Fibroblast of lung (primary cell): ENCODE data around the gene TAT. TPM values are rescaled to one million over a fixed set of nuclear protein-coding genes. Genes with fewer than 3 reads are reported as not detected.

Experiments used
- DNase-seq, 2 donors: peaks; one replicate each; pipeline versions ENCODE4 v3.0.0 to v3.0.0-alpha.2; 2010; ENCODE audit warnings: low read depth in 2 of 2
- H2AFZ ChIP-seq: 2 replicates; pipeline ENCODE4 v1.5.1; 2012; ENCODE audit warnings: low read length, control low read depth, inconsistent platforms
- H3K27ac ChIP-seq: 2 replicates; pipeline ENCODE4 v1.5.1; 2011; ENCODE audit warnings: low read length, control low read depth; ENCODE audit not compliant: insufficient read depth
- H3K27me3 ChIP-seq: 2 replicates; pipeline ENCODE4 v1.5.1; 2011; ENCODE audit warnings: mild to moderate bottlenecking, low read length; ENCODE audit not compliant: control insufficient read depth, insufficient read depth
- H3K36me3 ChIP-seq: 2 replicates; pipeline ENCODE4 v1.5.1; 2011; ENCODE audit warnings: low read length; ENCODE audit not compliant: control insufficient read depth, insufficient read depth
- H3K4me1 ChIP-seq: 2 replicates; pipeline ENCODE4 v1.5.1; 2011; ENCODE audit warnings: low read length; ENCODE audit not compliant: control insufficient read depth, insufficient read depth; ENCODE audit errors: extremely low read depth
- H3K4me2 ChIP-seq: 2 replicates; pipeline ENCODE4 v1.5.1; 2011; ENCODE audit warnings: low read length, control low read depth; ENCODE audit not compliant: insufficient read depth; ENCODE audit errors: extremely low read depth
- H3K4me3 ChIP-seq, 4 experiments: fragments of 200-600 bp in 1 of 4; sonication (generic) in 1 of 4; replicated peaks in 1 of 4; 2 replicates each; pipeline ENCODE4 v1.5.1; 2011 to 2016; ENCODE audit warnings: low read length in 4 of 4, low read depth in 3 of 4, mild to moderate bottlenecking in 3 of 4, control low read depth in 2 of 4, inconsistent platforms in 1 of 4, mixed read lengths in 1 of 4; ENCODE audit not compliant: insufficient read depth in 1 of 4; ENCODE audit errors: control extremely low read depth in 1 of 4
- H3K79me2 ChIP-seq: 2 replicates; pipeline ENCODE4 v1.5.1; 2012; ENCODE audit warnings: mild to moderate bottlenecking, low read length, inconsistent platforms; ENCODE audit not compliant: control insufficient read depth, insufficient read depth
- H3K9ac ChIP-seq: 2 replicates; pipeline ENCODE4 v1.5.1; 2011; ENCODE audit warnings: mild to moderate bottlenecking, low read length, control low read depth; ENCODE audit not compliant: insufficient read depth
- H3K9me3 ChIP-seq: 2 replicates; pipeline ENCODE4 v1.5.1; 2012; ENCODE audit warnings: low read depth, low read length; ENCODE audit not compliant: control insufficient read depth, insufficient read depth
- H4K20me1 ChIP-seq: 2 replicates; pipeline ENCODE4 v1.5.1; 2011; ENCODE audit warnings: low read length; ENCODE audit not compliant: control insufficient read depth, insufficient read depth; ENCODE audit errors: extremely low read depth
- CTCF ChIP-seq, 2 donors: IDR thresholded peaks in 1 of 2; conservative IDR thresholded peaks in 1 of 2; 1 replicate in 1 of 2; 2 replicates in 1 of 2; pipeline ENCODE4 v1.5.1; 2011 to 2012; ENCODE audit warnings: low read length in 2 of 2, control low read depth in 1 of 2, inconsistent platforms in 1 of 2, low read depth in 1 of 2, mild to moderate bottlenecking in 1 of 2
- EZH2 ChIP-seq: IDR thresholded peaks from 2 replicates; pipeline ENCODE4 v1.5.1; 2012; ENCODE audit warnings: low read length, control low read depth, mild to moderate bottlenecking; ENCODE audit errors: missing control alignments
- polyA plus RNA-seq, 2 donors: library from polyadenylated mRNA; depleted of rRNA in 1 of 2; stranded (reverse) in 1 of 2; unstranded in 1 of 2; fragments of >200 nt; gene quantifications; 2 replicates each; pipeline ENCODE4 v1.2.1, GENCODE V29; 2011 to 2012; ENCODE audit warnings: missing spikeins in 1 of 2
- total RNA-seq: library from RNA; depleted of rRNA; stranded (reverse); fragments of >200 nt; gene quantifications from 2 replicates; pipeline ENCODE4 v1.2.1, GENCODE V29; 2014

The TAT gene
- total and polyA plus RNA-seq, 2 donors (not counting 1 experiment from before 2014, with no cell fraction given), result not detected

- no peak overlapping the region for H3K27ac ChIP-seq
- H3K4me2 ChIP-seq, result no peak overlapping the region
- no peaks in the 10 kb centered on the region for H3K4me1 ChIP-seq
- no peaks in the 10 kb centered on the region for H3K36me3 ChIP-seq
- TF ChIP-seq EZH2, result no peak
- TF ChIP-seq CTCF (conservative IDR thresholded peaks at IDR 0.05 in 1 of 2, IDR thresholded peaks at IDR 0.05 in 1 of 2; ENCODE audit: low read depth in 1 of 2, low read length in 2 of 2), result peak; percentile 41 to 61
- no peaks in the 10 kb centered on the region for H3K79me2 ChIP-seq
- no peak overlapping the region for H3K4me3 ChIP-seq
- no peak overlapping the region for H2AFZ ChIP-seq
- no peaks in the 10 kb centered on the region for H4K20me1 ChIP-seq
- no peaks in the 10 kb centered on the region for H3K9me3 ChIP-seq
- H3K27me3 ChIP-seq, result no peaks in the 10 kb centered on the region
- DNase-seq, result peak; percentile 24 to 25
- no peak overlapping the region for H3K9ac ChIP-seq
Measured at GRCh38 chr16:71537643-71538042, 39.2 kb downstream of the TAT start.

GRCh38 chr16:71536752-71537499, 40.0 kb downstream of the TAT start:
- H3K9ac ChIP-seq, result no peak overlapping the region
- H3K27me3 ChIP-seq, result no peaks in the 10 kb centered on the region

GRCh38 chr16:71532366-71532765, 44.5 kb downstream of the TAT start:
- Histone ChIP-seq H3K79me2 (no peaks in the 10 kb centered on the region), H3K9me3 (no peaks in the 10 kb centered on the region), H3K4me2 (no peak overlapping the region), H2AFZ (no peak overlapping the region), H4K20me1 (no peaks in the 10 kb centered on the region), H3K4me3 (no peak overlapping the region), H3K27me3 (no peaks in the 10 kb centered on the region), H3K9ac (no peak overlapping the region), H3K4me1 (no peaks in the 10 kb centered on the region), H3K27ac (no peak overlapping the region), H3K36me3 (no peaks in the 10 kb centered on the region)
- no peak for TF ChIP-seq CTCF (conservative IDR thresholded peaks at IDR 0.05 in 1 of 2, IDR thresholded peaks at IDR 0.05 in 1 of 2; ENCODE audit: low read depth in 1 of 2, low read length in 2 of 2)
- TF ChIP-seq EZH2, result no peak
- no peak for DNase-seq

More at GRCh38 chr16:71536752-71537499, 40.0 kb downstream of the TAT start:
- no peak for DNase-seq
- Histone ChIP-seq H3K4me3 (no peak overlapping the region), H3K79me2 (no peaks in the 10 kb centered on the region), H2AFZ (no peak overlapping the region), H3K9me3 (no peaks in the 10 kb centered on the region), H3K4me2 (no peak overlapping the region), H3K4me1 (no peaks in the 10 kb centered on the region), H3K36me3 (no peaks in the 10 kb centered on the region), H4K20me1 (no peaks in the 10 kb centered on the region), H3K27ac (no peak overlapping the region)
- TF ChIP-seq CTCF (conservative IDR thresholded peaks at IDR 0.05 in 1 of 2, IDR thresholded peaks at IDR 0.05 in 1 of 2; ENCODE audit: low read depth in 1 of 2, low read length in 2 of 2) (no peak), EZH2 (no peak)
